AG09309 (cell line): ENCODE results near the gene LCORL.

Experiments used
- DNase-seq: peaks from one replicate; pipeline ENCODE4 v3.0.0-alpha.2; 2010; ENCODE audit warnings: low read depth
- H3K4me3 ChIP-seq: 2 replicates; pipeline ENCODE4 v1.5.1; 2011; ENCODE audit warnings: mild to moderate bottlenecking, low read depth, low read length, moderate library complexity; ENCODE audit not compliant: control insufficient read depth
- CTCF ChIP-seq: IDR thresholded peaks from 2 replicates; pipeline ENCODE4 v1.5.1; 2011; ENCODE audit warnings: mild to moderate bottlenecking, low read depth, low read length, inconsistent platforms; ENCODE audit not compliant: insufficient read depth, control insufficient read depth; ENCODE audit errors: missing control alignments

Gene LCORL

GRCh38 chr4:18021720-18022571 lies at the start of gene LCORL:
TSS of gene LCORL (minus strand) at chr4:18021755. CDS start at chr4:18021751, 4 bp downstream.
- TF ChIP-seq CTCF, result no peak
- peak; percentile 78 for DNase-seq
- H3K4me3 ChIP-seq, result peak within 1 kb of the TSS; percentile 83

GRCh38 chr4:18069810-18070209 lies 48.3 kb upstream of the LCORL start:
- H3K4me3 ChIP-seq, result no peak overlapping the region
- DNase-seq, result no peak
- TF ChIP-seq CTCF, result no peak

- DNase-seq, result no peak
- H3K4me3 ChIP-seq, result no peak overlapping the region
- TF ChIP-seq CTCF, result no peak
Observed at GRCh38 chr4:18067031-18067430, 45.5 kb upstream of the LCORL start.

GRCh38 chr4:18063079-18063478 lies 41.5 kb upstream of the LCORL start:
- no peak for DNase-seq
- TF ChIP-seq CTCF, result no peak
- H3K4me3 ChIP-seq, result no peak overlapping the region

GRCh38 chr4:18057821-18058533 lies 36.4 kb upstream of the LCORL start:
- no peak overlapping the region for H3K4me3 ChIP-seq

GRCh38 chr4:18056030-18056429 lies 34.5 kb upstream of the LCORL start:
- no peak for TF ChIP-seq CTCF
- H3K4me3 ChIP-seq, result no peak overlapping the region
- no peak for DNase-seq

More at GRCh38 chr4:18057821-18058533, 36.4 kb upstream of the LCORL start:
- no peak for DNase-seq
- no peak for TF ChIP-seq CTCF
